Caco-2 (cell line): ENCODE measurements around the gene B4GALT7. TPM values are rescaled to one million over a fixed set of nuclear protein-coding genes. Genes with fewer than 3 reads are reported as not detected.
"Not testable (repeated sequence)": the region's sequence is repeated elsewhere in the genome, so short reads cannot be mapped to it uniquely, and the experiment has no call there.

ENCODE experiments used
- BruUV-seq: library from RNA; stranded (reverse); fragments of 400-500 nt; replicated peaks from 2 replicates; lab custom pipeline; 2021; lab: Mats Ljungman, UMichigan
- CTCF ChIA-PET: fragments of 300-600 bp; sonication (Branson Sonifier 250); formaldehyde crosslinking; loops from one replicate; lab custom pipeline; 2022; ENCODE audit warnings: antibody characterized with exemption; lab: Charles Lee
- POLR2A ChIA-PET: fragments of 300-600 bp; sonication (Branson Sonifier 250); formaldehyde crosslinking; loops from one replicate; lab custom pipeline; 2022; ENCODE audit warnings: antibody characterized with exemption; lab: Charles Lee
- DNase-seq, 2 experiments: peaks; one replicate each; pipeline versions ENCODE4 v3.0.0 to v3.0.0-alpha.2; 2020 to 2022
- H3K27me3 ChIP-seq: replicated peaks from 2 replicates; pipeline ENCODE4 v1.6.0; 2011; ENCODE audit warnings: low read length; ENCODE audit not compliant: control insufficient read depth, insufficient read depth
- H3K36me3 ChIP-seq: 2 replicates; pipeline ENCODE4 v1.5.1; 2011; ENCODE audit warnings: low read length; ENCODE audit not compliant: control insufficient read depth, insufficient read depth
- H3K4me1 ChIP-seq: fragments of 250-450 bp; sonication (Bioruptor Pico); 2 replicates; pipeline ENCODE4 v1.5.1; 2020; ENCODE audit warnings: mild to moderate bottlenecking
- H3K4me3 ChIP-seq: 2 replicates; pipeline ENCODE4 v1.5.1; 2011; ENCODE audit warnings: low read depth, mild to moderate bottlenecking, control low read depth, low read length
- H3K9me3 ChIP-seq: fragments of 250-450 bp; sonication (Bioruptor Pico); 2 replicates; pipeline ENCODE4 v1.5.1; 2020; ENCODE audit warnings: mild to moderate bottlenecking, moderate library complexity
- H3K27ac Mint-ChIP-seq: one replicate; pipeline ENCODE4 v1.8.0; 2022; ENCODE audit warnings: mixed read lengths; ENCODE audit not compliant: unreplicated experiment
- H3K27me3 Mint-ChIP-seq: one replicate; pipeline ENCODE4 v1.8.0; 2022; ENCODE audit warnings: mixed read lengths; ENCODE audit not compliant: insufficient read depth, unreplicated experiment
- H3K36me3 Mint-ChIP-seq: one replicate; pipeline ENCODE4 v1.8.0; 2022; ENCODE audit warnings: mild to moderate bottlenecking, mixed read lengths; ENCODE audit not compliant: insufficient read depth, unreplicated experiment
- H3K4me1 Mint-ChIP-seq: one replicate; pipeline ENCODE4 v1.8.0; 2022; ENCODE audit warnings: low read depth, mixed read lengths; ENCODE audit not compliant: unreplicated experiment
- H3K4me3 Mint-ChIP-seq: one replicate; pipeline ENCODE4 v1.8.0; 2022; ENCODE audit warnings: mild to moderate bottlenecking, moderate library complexity, mixed read lengths; ENCODE audit not compliant: unreplicated experiment
- H3K9me3 Mint-ChIP-seq: one replicate; pipeline ENCODE4 v1.8.0; 2022; ENCODE audit warnings: mixed read lengths; ENCODE audit not compliant: unreplicated experiment
- intact Hi-C: fragments of 100-400 bp; cut with micrococcal nuclease; formaldehyde crosslinking; loops from one replicate; pipeline ENCODE4 v1.10.0; 2022; ENCODE audit not compliant: unreplicated experiment
- total RNA-seq: library from RNA; stranded (reverse); gene quantifications from 2 replicates; pipeline ENCODE4 v1.2.3, GENCODE V29; 2022

The B4GALT7 gene
- total RNA-seq, 1 experiment from 2014 or later = 30.0 TPM

DNA sequence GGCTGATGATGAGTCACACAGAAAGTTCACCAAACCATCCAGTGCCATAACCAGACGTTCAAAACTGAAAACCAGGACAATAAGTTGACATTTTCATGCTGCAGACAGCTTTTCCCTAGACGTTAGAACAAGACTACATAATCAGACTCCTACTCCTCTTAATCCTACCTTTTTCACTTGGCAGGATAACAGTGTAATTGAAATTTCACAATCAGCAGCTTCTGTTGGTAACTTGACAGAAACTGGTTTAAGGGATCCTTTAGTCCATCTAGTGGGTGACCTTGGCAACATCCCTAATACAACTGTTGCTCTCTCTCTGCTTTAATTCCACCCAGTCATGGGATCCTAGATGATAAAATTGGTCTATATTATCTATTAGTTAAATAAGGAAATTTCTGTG lies 57.9 kb downstream of the B4GALT7 start:
- H3K4me1 ChIP-seq, H3K27ac Mint-ChIP-seq, H3K27me3 ChIP-seq, H3K4me3 Mint-ChIP-seq, POLR2A ChIA-PET, H3K9me3 ChIP-seq, CTCF ChIA-PET, H3K27me3 Mint-ChIP-seq, H3K4me1 Mint-ChIP-seq, H3K36me3 Mint-ChIP-seq, H3K36me3 ChIP-seq, H3K4me3 ChIP-seq, DNase-seq, intact Hi-C loops, BruUV-seq, H3K9me3 Mint-ChIP-seq: not testable (repeated sequence)

- CTCF ChIA-PET, H3K4me3 Mint-ChIP-seq, intact Hi-C loops, H3K27me3 Mint-ChIP-seq, H3K9me3 Mint-ChIP-seq, H3K4me3 ChIP-seq, BruUV-seq, H3K27me3 ChIP-seq, H3K4me1 Mint-ChIP-seq, H3K36me3 ChIP-seq, H3K9me3 ChIP-seq, POLR2A ChIA-PET, H3K4me1 ChIP-seq, DNase-seq, H3K27ac Mint-ChIP-seq, H3K36me3 Mint-ChIP-seq: not testable (repeated sequence)
Measured at GRCh38 chr5:177658542-177658941, 58.6 kb downstream of the B4GALT7 start.

Other genes starting within 250 kb of the B4GALT7 start
- gene LMAN2, start 248.5 kb upstream of the B4GALT7 start, total RNA-seq = 240 and 241 TPM in 2 replicates
- 15.2 and 16.7 TPM in 2 replicates for gene RGS14, start 242.2 kb upstream of the B4GALT7 start, total RNA-seq
- not detected in 2 replicates for gene SLC34A1, start 215.7 kb upstream of the B4GALT7 start, total RNA-seq
- gene PFN3, start 199.5 kb upstream of the B4GALT7 start, total RNA-seq = not detected in 2 replicates
- 13.3 and 14.0 TPM in 2 replicates for gene F12, start 190.6 kb upstream of the B4GALT7 start, total RNA-seq
- gene GRK6, start 173.5 kb upstream of the B4GALT7 start, total RNA-seq = 64.4 and 71.9 TPM in 2 replicates
- gene PRR7, start 153.3 kb upstream of the B4GALT7 start, total RNA-seq = 4.7 and 5.7 TPM in 2 replicates
- gene DBN1, start 126.5 kb upstream of the B4GALT7 start, total RNA-seq = 139 and 144 TPM in 2 replicates
- gene PDLIM7, start 102.5 kb upstream of the B4GALT7 start, total RNA-seq = 49.1 and 56.8 TPM in 2 replicates
- 7.9 and 10.1 TPM in 2 replicates for gene DOK3, start 90.3 kb upstream of the B4GALT7 start, total RNA-seq
- gene DDX41, start 83.2 kb upstream of the B4GALT7 start, total RNA-seq = 116 and 137 TPM in 2 replicates
- 72.9 and 82.7 TPM in 2 replicates for gene FAM193B, start 45.6 kb upstream of the B4GALT7 start, total RNA-seq
- gene TMED9, start 7.9 kb upstream of the B4GALT7 start, total RNA-seq = 236 and 240 TPM in 2 replicates
- gene FAM153A, start 182.8 kb downstream of the B4GALT7 start, total RNA-seq = not detected in 2 replicates